K562 (cell line): ENCODE measurements around the gene UMODL1. TPM values are rescaled to one million over a fixed set of nuclear protein-coding genes. Genes with fewer than 3 reads are reported as not detected.

Source experiments
- ATAC-seq: fragments of 200-7000 bp; cut with Tn5 transposase; 3 replicates; pipeline ENCODE4 v1.9.1; 2020; ENCODE audit warnings: moderate library complexity
- BruUV-seq: library from RNA; stranded (reverse); fragments of 400-500 nt; replicated peaks from 2 replicates; lab custom pipeline; 2021; lab: Mats Ljungman, UMichigan
- CTCF ChIA-PET: fragments of 300-600 bp; formaldehyde crosslinking; extraction: SDS; loops from one replicate; lab custom pipeline; 2021; ENCODE audit warnings: low intra/inter-chr PET ratio; lab: Yijun Ruan, JAX
- POLR2A ChIA-PET: fragments of 300-600, 350-650 bp; sonication (Branson Sonifier 250); formaldehyde crosslinking; extraction: SDS; loops from one replicate; lab custom pipeline; 2021; ENCODE audit warnings: antibody characterized with exemption, inconsistent platforms; lab: Yijun Ruan, JAX
- DNase-seq, 4 experiments: peaks; one replicate each; pipeline versions ENCODE4 v3.0.0 to v3.0.0-alpha.2; 2011 to 2018; ENCODE audit warnings: low spot score in 3 of 4, mixed read lengths in 3 of 4; ENCODE audit errors: extremely low read depth in 1 of 4
- FAIRE-seq: peaks from 2 replicates; lab custom pipeline; 2011; peaks lifted over from hg19 to GRCh38; lab: Jason Lieb, UNC
- H2AFZ ChIP-seq: 2 replicates; pipeline ENCODE4 v1.6.0; 2011; ENCODE audit warnings: low read depth, low read length, control low read depth, inconsistent platforms
- H3K27ac ChIP-seq: fragments of 200-600 bp; 3 replicates; pipeline ENCODE4 v1.8.0; 2011; ENCODE audit warnings: low read depth, mild to moderate bottlenecking, control low read depth, inconsistent platforms, low read length, moderate library complexity, mixed read lengths; ENCODE audit errors: extremely low read depth
- H3K27me3 ChIP-seq, 2 experiments: fragments of 300-600 bp in 1 of 2; 2 replicates in 1 of 2; 3 replicates in 1 of 2; pipeline versions ENCODE4 v1.6.0 to v1.8.0; 2011; ENCODE audit warnings: inconsistent platforms in 2 of 2, low read length in 2 of 2, mild to moderate bottlenecking in 1 of 2, mixed read lengths in 1 of 2, moderate library complexity in 1 of 2; ENCODE audit not compliant: control insufficient read depth in 2 of 2, insufficient read depth in 2 of 2
- H3K36me3 ChIP-seq: fragments of 300-600 bp; 3 replicates; pipeline ENCODE4 v1.8.0; 2011; ENCODE audit warnings: mild to moderate bottlenecking, low read length, inconsistent platforms; ENCODE audit not compliant: control insufficient read depth, insufficient read depth
- H3K4me1 ChIP-seq, 2 experiments: fragments of 200-600 bp in 1 of 2; replicated peaks in 1 of 2; 2 replicates in 1 of 2; 3 replicates in 1 of 2; pipeline versions ENCODE4 v1.5.1 to v1.8.0; 2011; ENCODE audit warnings: inconsistent platforms in 2 of 2, low read length in 2 of 2, mild to moderate bottlenecking in 1 of 2, mixed read lengths in 1 of 2, moderate library complexity in 1 of 2; ENCODE audit not compliant: control insufficient read depth in 2 of 2, insufficient read depth in 2 of 2
- H3K4me2 ChIP-seq: 2 replicates; pipeline ENCODE4 v1.6.1; 2011; ENCODE audit warnings: low read length, control low read depth, inconsistent platforms, mixed read lengths; ENCODE audit not compliant: insufficient read depth
- H3K4me3 ChIP-seq: fragments of 200-600 bp; sonication (generic), shearing (Covaris generic); 2 replicates; pipeline ENCODE4 v1.5.1; 2016; ENCODE audit warnings: control low read depth, inconsistent platforms
- H3K79me2 ChIP-seq: fragments of 200-600 bp; 3 replicates; pipeline ENCODE4 v1.8.0; 2011; ENCODE audit warnings: low read length, inconsistent platforms; ENCODE audit not compliant: control insufficient read depth, insufficient read depth
- H3K9ac ChIP-seq, 2 experiments: 2 replicates each; pipeline versions ENCODE4 v1.6.0 to v1.6.1; 2011; ENCODE audit warnings: low read depth in 2 of 2, low read length in 2 of 2, control low read depth in 1 of 2, inconsistent platforms in 1 of 2, mild to moderate bottlenecking in 1 of 2, mixed read lengths in 1 of 2; ENCODE audit not compliant: insufficient read depth in 1 of 2
- H3K9me1 ChIP-seq: one replicate; pipeline ENCODE4 v1.6.0; 2011; ENCODE audit warnings: inconsistent platforms, mild to moderate bottlenecking, low read length, moderate library complexity; ENCODE audit not compliant: control insufficient read depth, insufficient read depth
- H3K9me3 ChIP-seq: replicated peaks from 2 replicates; pipeline ENCODE4 v1.5.1; 2011; ENCODE audit warnings: low read depth, low read length, inconsistent platforms; ENCODE audit not compliant: control insufficient read depth, insufficient read depth
- H4K20me1 ChIP-seq: replicated peaks from 2 replicates; pipeline ENCODE4 v1.6.1; 2011; ENCODE audit warnings: low read length, inconsistent platforms, mixed read lengths; ENCODE audit not compliant: control insufficient read depth, insufficient read depth
- NFIX ChIP-seq: fragments of 250-450 bp; sonication (Bioruptor Pico); IDR thresholded peaks from 2 replicates; pipeline ENCODE4 v1.4.0; 2020; ENCODE audit warnings: low read depth, mild to moderate bottlenecking, moderate library complexity
- WGBS: fragments of 100-300 bp; shearing (Covaris generic); methylation state at CpG from one replicate; pipeline ENCODE4 v1.1.6; 2016; ENCODE audit warnings: low coverage, mixed read lengths; ENCODE audit not compliant: insufficient coverage; ENCODE audit errors: missing lambda C conversion rate; 5-methylcytosine and 5-hydroxymethylcytosine counted together
- in situ Hi-C: fragments of 300-500 bp; cut with MboI; formaldehyde crosslinking; loops from 4 replicates; pipeline ENCODE4 v1.15.0; 2018; ENCODE audit warnings: inconsistent platforms, mixed read lengths
- intact Hi-C: fragments of 100-400 bp; cut with micrococcal nuclease; formaldehyde crosslinking; loops from 2 replicates; pipeline ENCODE4 v1.14.2; 2022
- polyA plus RNA-seq, 8 experiments: library from polyadenylated mRNA; depleted of rRNA in 4 of 8; stranded (reverse) in 5 of 8; unstranded in 3 of 8; fragments of >200 nt; fragmentation: Nextera tagmentation in 2 of 8; fragmentation: Illumina TruSeq in 1 of 8; extraction: Ambion mirVana in 2 of 8; extraction: Trizol in 1 of 8; gene quantifications; 2 replicates each; pipeline versions ENCODE4 v1.2.1 to v1.2.3, GENCODE V29; 2011 to 2014; ENCODE audit warnings: inconsistent platforms in 1 of 8, missing spikeins in 1 of 8
- total RNA-seq, 7 experiments: library from RNA; depleted of rRNA in 6 of 7; stranded (reverse); fragments of >200 nt in 6 of 7; fragmentation: Illumina TruSeq in 2 of 7; extraction: Trizol in 2 of 7; gene quantifications; 2 replicates each; pipeline versions ENCODE4 v1.2.1 to v1.2.3, GENCODE V29; 2011 to 2021; ENCODE audit warnings: low replicate concordance in 1 of 7
- TF ChIP-seq, protein P1 (sequence below), 2 experiments: fragments of 450-650 bp; IDR thresholded peaks; 2 replicates each; pipeline ENCODE4 v1.6.1; 2018; ENCODE audit warnings: mild to moderate bottlenecking in 2 of 2, low read depth in 1 of 2; ENCODE audit not compliant: partially characterized antibody in 2 of 2
- TF ChIP-seq, protein P2 (sequence below): sonication (generic); formaldehyde crosslinking; IDR thresholded peaks from 2 replicates; pipeline ENCODE4 v1.8.0; 2023; ENCODE audit warnings: mild to moderate bottlenecking, missing genetic modification reagents

The UMODL1 gene
- total and polyA plus RNA-seq, 9 of the 15 experiments (the other 6 are each of a cell fraction or from before 2014, with no cell fraction given), result not detected

DNA sequence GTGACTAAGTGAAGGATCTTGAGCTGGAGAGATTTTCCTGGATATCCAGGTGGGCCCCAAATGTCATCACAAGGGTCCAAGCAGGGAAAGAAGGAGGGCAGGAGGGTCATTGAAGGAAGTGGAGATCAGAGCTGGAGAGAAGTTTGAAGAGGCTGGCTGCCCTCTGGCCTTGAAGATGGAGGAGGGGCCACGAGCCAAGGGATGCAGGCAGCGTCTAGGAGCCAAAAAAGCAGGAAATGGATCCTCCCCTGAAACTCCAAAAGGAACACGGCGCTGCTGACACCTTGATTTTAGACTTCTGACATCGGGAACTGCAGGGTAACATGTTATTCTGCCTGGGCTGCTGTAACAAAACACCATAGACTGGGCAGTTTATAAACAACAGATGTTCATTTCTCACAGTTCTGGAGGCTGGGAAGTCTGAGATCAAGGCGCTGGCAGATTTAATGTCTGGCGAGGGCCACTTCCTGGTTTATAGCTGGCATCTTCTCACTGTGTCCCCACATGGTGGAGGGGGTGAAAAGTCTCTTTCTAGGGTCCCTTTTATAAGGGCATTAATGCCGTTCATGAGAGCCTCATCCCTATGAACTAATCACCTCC is 32.2 kb upstream of the UMODL1 start:
- CTCF ChIA-PET, result no interaction called here
- no TSS peak for BruUV-seq
- Histone ChIP-seq H4K20me1 (peaks cover 11% of the 10 kb centered on the region; the same call in 1 of the 2 replicates), H3K27ac (no peak overlapping the region), H3K9me3 (0 out of 2 replicates have a peak, but pooled peaks cover 5% of the 10 kb centered on the region), H3K4me2 (no peak overlapping the region), H3K4me3 (no peak overlapping the region), H3K9ac (no peak overlapping the region), H3K27me3 (peaks cover 47 to 71% of the 10 kb centered on the region in 2 experiments), H3K36me3 (no peaks in the 10 kb centered on the region), H3K79me2 (no peaks in the 10 kb centered on the region), H3K4me1 (peaks cover 3 to 8% of the 10 kb centered on the region in 2 experiments; a peak in 2 of 5 replicates), H2AFZ (no peak overlapping the region), H3K9me1 (no peaks in the 10 kb centered on the region)
- WGBS, result 5% methylated on average over 8 of the region's 8 CpGs
- DNase-seq, result no peak
- no peak for ATAC-seq
- POLR2A ChIA-PET, result interaction anchor here (0.6 to 1.6 kb wide), 6 partner anchors 10 to 572 kb away, joined by 3 to 5 read pairs (median 3); no protein-coding TSS in a partner anchor
- FAIRE-seq, result no peak
- TF ChIP-seq, protein P1, sequence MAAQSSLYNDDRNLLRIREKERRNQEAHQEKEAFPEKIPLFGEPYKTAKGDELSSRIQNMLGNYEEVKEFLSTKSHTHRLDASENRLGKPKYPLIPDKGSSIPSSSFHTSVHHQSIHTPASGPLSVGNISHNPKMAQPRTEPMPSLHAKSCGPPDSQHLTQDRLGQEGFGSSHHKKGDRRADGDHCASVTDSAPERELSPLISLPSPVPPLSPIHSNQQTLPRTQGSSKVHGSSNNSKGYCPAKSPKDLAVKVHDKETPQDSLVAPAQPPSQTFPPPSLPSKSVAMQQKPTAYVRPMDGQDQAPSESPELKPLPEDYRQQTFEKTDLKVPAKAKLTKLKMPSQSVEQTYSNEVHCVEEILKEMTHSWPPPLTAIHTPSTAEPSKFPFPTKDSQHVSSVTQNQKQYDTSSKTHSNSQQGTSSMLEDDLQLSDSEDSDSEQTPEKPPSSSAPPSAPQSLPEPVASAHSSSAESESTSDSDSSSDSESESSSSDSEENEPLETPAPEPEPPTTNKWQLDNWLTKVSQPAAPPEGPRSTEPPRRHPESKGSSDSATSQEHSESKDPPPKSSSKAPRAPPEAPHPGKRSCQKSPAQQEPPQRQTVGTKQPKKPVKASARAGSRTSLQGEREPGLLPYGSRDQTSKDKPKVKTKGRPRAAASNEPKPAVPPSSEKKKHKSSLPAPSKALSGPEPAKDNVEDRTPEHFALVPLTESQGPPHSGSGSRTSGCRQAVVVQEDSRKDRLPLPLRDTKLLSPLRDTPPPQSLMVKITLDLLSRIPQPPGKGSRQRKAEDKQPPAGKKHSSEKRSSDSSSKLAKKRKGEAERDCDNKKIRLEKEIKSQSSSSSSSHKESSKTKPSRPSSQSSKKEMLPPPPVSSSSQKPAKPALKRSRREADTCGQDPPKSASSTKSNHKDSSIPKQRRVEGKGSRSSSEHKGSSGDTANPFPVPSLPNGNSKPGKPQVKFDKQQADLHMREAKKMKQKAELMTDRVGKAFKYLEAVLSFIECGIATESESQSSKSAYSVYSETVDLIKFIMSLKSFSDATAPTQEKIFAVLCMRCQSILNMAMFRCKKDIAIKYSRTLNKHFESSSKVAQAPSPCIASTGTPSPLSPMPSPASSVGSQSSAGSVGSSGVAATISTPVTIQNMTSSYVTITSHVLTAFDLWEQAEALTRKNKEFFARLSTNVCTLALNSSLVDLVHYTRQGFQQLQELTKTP (IDR thresholded peaks at IDR 0.05; ENCODE audit: low read depth in 1 of 2, partially characterized antibody in 2 of 2), result no peak
- no peak for TF ChIP-seq NFIX
- TF ChIP-seq, protein P2, sequence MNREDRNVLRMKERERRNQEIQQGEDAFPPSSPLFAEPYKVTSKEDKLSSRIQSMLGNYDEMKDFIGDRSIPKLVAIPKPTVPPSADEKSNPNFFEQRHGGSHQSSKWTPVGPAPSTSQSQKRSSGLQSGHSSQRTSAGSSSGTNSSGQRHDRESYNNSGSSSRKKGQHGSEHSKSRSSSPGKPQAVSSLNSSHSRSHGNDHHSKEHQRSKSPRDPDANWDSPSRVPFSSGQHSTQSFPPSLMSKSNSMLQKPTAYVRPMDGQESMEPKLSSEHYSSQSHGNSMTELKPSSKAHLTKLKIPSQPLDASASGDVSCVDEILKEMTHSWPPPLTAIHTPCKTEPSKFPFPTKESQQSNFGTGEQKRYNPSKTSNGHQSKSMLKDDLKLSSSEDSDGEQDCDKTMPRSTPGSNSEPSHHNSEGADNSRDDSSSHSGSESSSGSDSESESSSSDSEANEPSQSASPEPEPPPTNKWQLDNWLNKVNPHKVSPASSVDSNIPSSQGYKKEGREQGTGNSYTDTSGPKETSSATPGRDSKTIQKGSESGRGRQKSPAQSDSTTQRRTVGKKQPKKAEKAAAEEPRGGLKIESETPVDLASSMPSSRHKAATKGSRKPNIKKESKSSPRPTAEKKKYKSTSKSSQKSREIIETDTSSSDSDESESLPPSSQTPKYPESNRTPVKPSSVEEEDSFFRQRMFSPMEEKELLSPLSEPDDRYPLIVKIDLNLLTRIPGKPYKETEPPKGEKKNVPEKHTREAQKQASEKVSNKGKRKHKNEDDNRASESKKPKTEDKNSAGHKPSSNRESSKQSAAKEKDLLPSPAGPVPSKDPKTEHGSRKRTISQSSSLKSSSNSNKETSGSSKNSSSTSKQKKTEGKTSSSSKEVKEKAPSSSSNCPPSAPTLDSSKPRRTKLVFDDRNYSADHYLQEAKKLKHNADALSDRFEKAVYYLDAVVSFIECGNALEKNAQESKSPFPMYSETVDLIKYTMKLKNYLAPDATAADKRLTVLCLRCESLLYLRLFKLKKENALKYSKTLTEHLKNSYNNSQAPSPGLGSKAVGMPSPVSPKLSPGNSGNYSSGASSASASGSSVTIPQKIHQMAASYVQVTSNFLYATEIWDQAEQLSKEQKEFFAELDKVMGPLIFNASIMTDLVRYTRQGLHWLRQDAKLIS (CRISPR knock-in tag), result no peak
- intact Hi-C loops (no loop called here), in situ Hi-C loops (no loop called here)
